B cell (primary cell): ENCODE measurements around the gene MRPS23. TPM values are rescaled to one million over a fixed set of nuclear protein-coding genes. Genes with fewer than 3 reads are reported as not detected.

ENCODE experiments used
- ATAC-seq: fragments of 200-7000 bp; cut with Tn5 transposase; one replicate; pipeline ENCODE4 v1.10.0; 2021; ENCODE audit warnings: low read depth, mild to moderate bottlenecking, moderate number of reproducible peaks, moderate library complexity
- CTCF ChIA-PET: fragments of 350-600 bp; sonication (Branson Sonifier 250); formaldehyde crosslinking; loops from one replicate; lab custom pipeline; 2021; ENCODE audit warnings: antibody characterized with exemption, inconsistent platforms; lab: Charles Lee
- POLR2A ChIA-PET: fragments of 350-600 bp; sonication (Branson Sonifier 250); formaldehyde crosslinking; loops from one replicate; lab custom pipeline; 2021; ENCODE audit warnings: antibody characterized with exemption; lab: Charles Lee
- DNase-seq: peaks from one replicate; pipeline ENCODE4 v3.0.0; 2013
- H2AFZ ChIP-seq: 2 replicates; pipeline ENCODE4 v1.6.1; 2012; ENCODE audit warnings: mild to moderate bottlenecking, low read depth, low read length; ENCODE audit not compliant: insufficient read depth, poor library complexity, severe bottlenecking
- H3K27ac ChIP-seq, 2 donors: 1 replicate in 1 of 2; 2 replicates in 1 of 2; pipeline ENCODE4 v1.5.1; 2012 to 2013; ENCODE audit warnings: low read length in 2 of 2, mild to moderate bottlenecking in 2 of 2, moderate library complexity in 1 of 2
- H3K27me3 ChIP-seq, 4 experiments: fragments of 200-600 bp in 1 of 4; sonication (generic) in 1 of 4; replicated peaks in 1 of 4; 1 replicate in 2 of 4; 2 replicates in 2 of 4; pipeline versions ENCODE4 v1.6.1 to v1.7.0; 2013 to 2016; ENCODE audit warnings: low read length in 3 of 4, mild to moderate bottlenecking in 2 of 4, mixed read lengths in 1 of 4, moderate library complexity in 1 of 4; ENCODE audit not compliant: insufficient read depth in 4 of 4, control insufficient read depth in 3 of 4; ENCODE audit errors: control extremely low read depth in 1 of 4
- H3K36me3 ChIP-seq, 2 experiments: replicated peaks in 1 of 2; 1 replicate in 1 of 2; 2 replicates in 1 of 2; pipeline versions ENCODE4 v1.6.1 to v1.7.1; 2013; ENCODE audit warnings: low read length in 1 of 2; ENCODE audit not compliant: insufficient read depth in 2 of 2, control insufficient read depth in 1 of 2; ENCODE audit errors: control extremely low read depth in 1 of 2, extremely low read depth in 1 of 2
- H3K4me1 ChIP-seq, 2 donors: fragments of 200-600 bp in 1 of 2; sonication (generic) in 1 of 2; 1 replicate in 1 of 2; 2 replicates in 1 of 2; pipeline versions ENCODE4 v1.5.1 to v1.6.1; 2013 to 2017; ENCODE audit warnings: low read length in 2 of 2; ENCODE audit not compliant: control insufficient read depth in 2 of 2, insufficient read depth in 2 of 2
- H3K4me2 ChIP-seq: replicated peaks from 2 replicates; pipeline ENCODE3; 2012; ENCODE audit warnings: mild to moderate bottlenecking, low read depth, low read length; ENCODE audit not compliant: poor library complexity, severe bottlenecking
- H3K4me3 ChIP-seq, 5 experiments: fragments of 200-600 bp in 1 of 5; sonication (generic) in 1 of 5; 1 replicate in 3 of 5; 2 replicates in 2 of 5; pipeline versions ENCODE4 v1.5.1 to v1.7.0; 2011 to 2016; ENCODE audit warnings: low read length in 4 of 5, mild to moderate bottlenecking in 4 of 5, low read depth in 2 of 5, control low read depth in 1 of 5, moderate library complexity in 1 of 5; ENCODE audit not compliant: insufficient read depth in 1 of 5; ENCODE audit errors: control extremely low read depth in 1 of 5, extremely low read depth in 1 of 5
- H3K79me2 ChIP-seq: fragments of 200-600 bp; sonication (generic); one replicate; pipeline ENCODE4 v1.6.0; 2016; ENCODE audit warnings: low read length; ENCODE audit not compliant: control insufficient read depth, insufficient read depth
- H3K9ac ChIP-seq: fragments of 200-600 bp; sonication (generic); 2 replicates; pipeline ENCODE4 v1.6.1; 2017; ENCODE audit warnings: mild to moderate bottlenecking, low read length, moderate library complexity
- H3K9me3 ChIP-seq, 3 donors: one replicate each; pipeline versions ENCODE4 v1.6.1 to v1.7.1; 2013; ENCODE audit warnings: low read length in 2 of 3; ENCODE audit not compliant: control insufficient read depth in 2 of 3, insufficient read depth in 1 of 3; ENCODE audit errors: control extremely low read depth in 1 of 3
- H4K20me1 ChIP-seq: 2 replicates; pipeline ENCODE4 v1.6.0; 2012; ENCODE audit warnings: mild to moderate bottlenecking, low read length; ENCODE audit not compliant: insufficient read depth, control insufficient read depth, poor library complexity, severe bottlenecking
- H3K27ac Mint-ChIP-seq: one replicate; pipeline ENCODE4 v1.8.0; 2021; ENCODE audit warnings: mixed read lengths
- H3K27me3 Mint-ChIP-seq: one replicate; pipeline ENCODE4 v1.8.0; 2021; ENCODE audit warnings: mixed read lengths
- H3K4me1 Mint-ChIP-seq: one replicate; pipeline ENCODE4 v1.8.0; 2021; ENCODE audit warnings: mixed read lengths
- H3K4me3 Mint-ChIP-seq: one replicate; pipeline ENCODE4 v1.8.0; 2021; ENCODE audit warnings: mixed read lengths
- H3K9me3 Mint-ChIP-seq: one replicate; pipeline ENCODE4 v1.8.0; 2022; ENCODE audit warnings: mixed read lengths; ENCODE audit not compliant: insufficient read depth
- EZH2 ChIP-seq: IDR thresholded peaks from 2 replicates; pipeline ENCODE4 v1.6.1; 2012; ENCODE audit warnings: borderline replicate concordance, low read depth, mild to moderate bottlenecking, moderate library complexity, low read length; ENCODE audit not compliant: insufficient read depth, poor library complexity, severe bottlenecking
- WGBS: methylation state at CpG from one replicate; pipeline ENCODE4 v1.1.5; 2013; ENCODE audit warnings: missing lambda C conversion rate; ENCODE audit not compliant: insufficient coverage; 5-methylcytosine and 5-hydroxymethylcytosine counted together
- intact Hi-C: fragments of 100-400 bp; cut with micrococcal nuclease; formaldehyde crosslinking; loops from one replicate; pipeline ENCODE4 v1.10.0; 2022
- polyA plus RNA-seq: library from polyadenylated mRNA; depleted of rRNA; stranded (reverse); fragments of >200 nt; gene quantifications from 2 replicates; pipeline ENCODE4 v1.2.3, GENCODE V29; 2012
- small RNA-seq: library from RNA; depleted of rRNA; stranded (forward); fragments of <200 nt; gene quantifications from one replicate; pipeline ENCODE3, GENCODE V24; 2012; ENCODE audit warnings: low replicate concordance, low read depth; ENCODE audit not compliant: insufficient read length
- total RNA-seq, 2 donors: library from RNA; stranded (reverse); fragments of 120-200 nt in 1 of 2; gene quantifications; 1 replicate in 1 of 2; 2 replicates in 1 of 2; pipeline versions ENCODE4 v1.2.3 to v1.2.4, GENCODE V29; 2013 to 2022
- TF ChIP-seq, protein P1 (sequence below): fragments of 200-600 bp; IDR thresholded peaks from one replicate; pipeline ENCODE4 v1.8.0; 2022; ENCODE audit warnings: antibody characterized with exemption, mild to moderate bottlenecking

The MRPS23 gene
- total and polyA plus RNA-seq, 2 donors (not counting 1 experiment from before 2014, with no cell fraction given) = 10.3 to 25.4 TPM

DNA sequence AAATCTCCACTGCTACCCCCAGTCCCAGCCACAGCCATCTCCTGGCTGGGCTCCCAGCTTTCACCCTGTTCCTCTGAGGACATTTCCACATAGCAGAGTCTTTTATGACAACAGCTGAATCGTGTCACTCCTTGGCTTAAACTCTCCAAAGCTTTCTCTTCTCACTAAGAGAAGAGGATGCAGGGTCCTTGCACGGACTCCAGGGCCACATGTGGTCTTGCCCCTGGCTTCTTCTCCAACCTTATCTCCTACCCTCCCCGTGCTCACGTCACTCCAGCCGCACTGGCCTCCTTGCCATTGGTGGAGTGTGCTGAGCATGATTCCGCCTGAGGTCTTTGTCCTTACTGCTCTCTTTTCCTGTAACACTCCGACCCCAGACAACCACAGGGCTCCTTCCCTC is 64.8 kb downstream of the MRPS23 start:
- H3K4me3 Mint-ChIP-seq = no peak overlapping the region
- POLR2A ChIA-PET = no interaction called here
- H3K27ac ChIP-seq = no peak overlapping the region
- no peaks in the 10 kb centered on the region for H3K36me3 ChIP-seq
- H3K27me3 Mint-ChIP-seq = peaks cover 43% of the 10 kb centered on the region
- H3K9ac ChIP-seq = no peak overlapping the region
- intact Hi-C loops = no loop called here
- TF ChIP-seq, protein P1, sequence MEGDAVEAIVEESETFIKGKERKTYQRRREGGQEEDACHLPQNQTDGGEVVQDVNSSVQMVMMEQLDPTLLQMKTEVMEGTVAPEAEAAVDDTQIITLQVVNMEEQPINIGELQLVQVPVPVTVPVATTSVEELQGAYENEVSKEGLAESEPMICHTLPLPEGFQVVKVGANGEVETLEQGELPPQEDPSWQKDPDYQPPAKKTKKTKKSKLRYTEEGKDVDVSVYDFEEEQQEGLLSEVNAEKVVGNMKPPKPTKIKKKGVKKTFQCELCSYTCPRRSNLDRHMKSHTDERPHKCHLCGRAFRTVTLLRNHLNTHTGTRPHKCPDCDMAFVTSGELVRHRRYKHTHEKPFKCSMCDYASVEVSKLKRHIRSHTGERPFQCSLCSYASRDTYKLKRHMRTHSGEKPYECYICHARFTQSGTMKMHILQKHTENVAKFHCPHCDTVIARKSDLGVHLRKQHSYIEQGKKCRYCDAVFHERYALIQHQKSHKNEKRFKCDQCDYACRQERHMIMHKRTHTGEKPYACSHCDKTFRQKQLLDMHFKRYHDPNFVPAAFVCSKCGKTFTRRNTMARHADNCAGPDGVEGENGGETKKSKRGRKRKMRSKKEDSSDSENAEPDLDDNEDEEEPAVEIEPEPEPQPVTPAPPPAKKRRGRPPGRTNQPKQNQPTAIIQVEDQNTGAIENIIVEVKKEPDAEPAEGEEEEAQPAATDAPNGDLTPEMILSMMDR = no peak
- no peak for TF ChIP-seq EZH2
- peaks cover 7 to 9% of the 10 kb centered on the region in 2 donors for H3K4me1 ChIP-seq
- H3K4me2 ChIP-seq = no peak overlapping the region
- peaks cover 0 to 4% (median 0%) of the 10 kb centered on the region in 3 donors for H3K9me3 ChIP-seq
- peaks cover 0 to 23% (median 10%) of the 10 kb centered on the region in 4 experiments for H3K27me3 ChIP-seq
- H3K4me3 ChIP-seq = no peak overlapping the region
- H3K4me1 Mint-ChIP-seq = peaks cover 1% of the 10 kb centered on the region
- H3K27ac Mint-ChIP-seq = no peak overlapping the region
- H3K79me2 ChIP-seq = no peaks in the 10 kb centered on the region
- ATAC-seq (no peak), DNase-seq (no peak)
- CTCF ChIA-PET = interaction anchor here (1.9 kb wide), 1 partner anchor 18 kb away, joined by 7 read pairs; no protein-coding TSS in a partner anchor
- H3K9me3 Mint-ChIP-seq = no peaks in the 10 kb centered on the region
- no peak overlapping the region for H2AFZ ChIP-seq
- 95% methylated on average over 5 of the region's 7 CpGs for WGBS
- no peaks in the 10 kb centered on the region for H4K20me1 ChIP-seq

Small RNA genes lying within 50 kb of the gene (small RNA-seq; reads per million reads assigned to genes)
- not detected for gene RN7SKP94

Other genes starting within 250 kb of the MRPS23 start
- gene CCDC182, start 104.7 kb downstream of the MRPS23 start, total RNA-seq = not detected in 2 replicates
- gene CCDC182, start 104.7 kb downstream of the MRPS23 start, polyA plus RNA-seq = not detected in 2 replicates
- not detected in 2 replicates for gene CUEDC1, start 105.4 kb upstream of the MRPS23 start, total RNA-seq
- 0.30 and 0.57 TPM in 2 replicates for gene CUEDC1, start 105.4 kb upstream of the MRPS23 start, polyA plus RNA-seq
- gene VEZF1, start 138.2 kb upstream of the MRPS23 start, total RNA-seq = 63.9 and 75.9 TPM in 2 replicates
- 13.0 and 14.7 TPM in 2 replicates for gene VEZF1, start 138.2 kb upstream of the MRPS23 start, polyA plus RNA-seq
- gene SRSF1, start 157.2 kb upstream of the MRPS23 start, total RNA-seq = 221 and 250 TPM in 2 replicates
- gene SRSF1, start 157.2 kb upstream of the MRPS23 start, polyA plus RNA-seq = 163 and 234 TPM in 2 replicates
- 24.4 and 25.2 TPM in 2 replicates for gene DYNLL2, start 233.4 kb upstream of the MRPS23 start, total RNA-seq
- gene DYNLL2, start 233.4 kb upstream of the MRPS23 start, polyA plus RNA-seq = 10.1 and 16.7 TPM in 2 replicates